ENCODE data around the gene VPS13D.

Gene VPS13D

DNA sequence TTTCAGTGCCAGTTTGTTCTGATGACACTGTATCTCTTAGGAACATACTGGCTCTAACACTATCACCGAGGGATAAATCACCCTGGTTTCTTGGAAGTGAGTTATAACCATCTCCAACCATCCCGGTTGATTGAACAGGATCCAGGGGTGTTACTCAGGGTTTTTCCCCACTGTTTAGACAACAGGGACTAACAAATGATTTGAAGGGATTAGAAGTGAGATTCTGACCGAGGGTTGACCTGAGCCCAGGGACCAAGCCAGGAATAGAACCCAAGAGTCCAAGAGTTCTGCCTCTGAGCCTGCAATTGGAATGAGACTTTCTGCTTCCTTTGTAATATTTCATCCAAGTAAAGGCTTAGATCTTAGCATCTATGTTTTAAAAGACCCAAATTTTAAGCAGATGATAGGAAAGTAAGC, 234.2 kb downstream of the VPS13D start:
- no peak for DNase-seq (ENCODE audit: low read depth)
- TF ChIP-seq, protein P1, sequence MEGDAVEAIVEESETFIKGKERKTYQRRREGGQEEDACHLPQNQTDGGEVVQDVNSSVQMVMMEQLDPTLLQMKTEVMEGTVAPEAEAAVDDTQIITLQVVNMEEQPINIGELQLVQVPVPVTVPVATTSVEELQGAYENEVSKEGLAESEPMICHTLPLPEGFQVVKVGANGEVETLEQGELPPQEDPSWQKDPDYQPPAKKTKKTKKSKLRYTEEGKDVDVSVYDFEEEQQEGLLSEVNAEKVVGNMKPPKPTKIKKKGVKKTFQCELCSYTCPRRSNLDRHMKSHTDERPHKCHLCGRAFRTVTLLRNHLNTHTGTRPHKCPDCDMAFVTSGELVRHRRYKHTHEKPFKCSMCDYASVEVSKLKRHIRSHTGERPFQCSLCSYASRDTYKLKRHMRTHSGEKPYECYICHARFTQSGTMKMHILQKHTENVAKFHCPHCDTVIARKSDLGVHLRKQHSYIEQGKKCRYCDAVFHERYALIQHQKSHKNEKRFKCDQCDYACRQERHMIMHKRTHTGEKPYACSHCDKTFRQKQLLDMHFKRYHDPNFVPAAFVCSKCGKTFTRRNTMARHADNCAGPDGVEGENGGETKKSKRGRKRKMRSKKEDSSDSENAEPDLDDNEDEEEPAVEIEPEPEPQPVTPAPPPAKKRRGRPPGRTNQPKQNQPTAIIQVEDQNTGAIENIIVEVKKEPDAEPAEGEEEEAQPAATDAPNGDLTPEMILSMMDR (IDR thresholded peaks at IDR 0.05; ENCODE audit: insufficient read depth, low read depth, low read length, missing control alignments) = no peak
- no peak overlapping the region for H3K4me3 ChIP-seq (ENCODE audit: low read length)

GRCh38 chr1:12464598-12465056, 234.8 kb downstream of the VPS13D start:
- TF ChIP-seq, protein P1 (IDR thresholded peaks at IDR 0.05; ENCODE audit: insufficient read depth, low read depth, low read length, missing control alignments) = no peak
- no peak overlapping the region for H3K4me3 ChIP-seq (ENCODE audit: low read length)
- DNase-seq (ENCODE audit: low read depth) = no peak

- no peak overlapping the region for H3K4me3 ChIP-seq (ENCODE audit: low read length)
- DNase-seq (ENCODE audit: low read depth) = no peak
- TF ChIP-seq, protein P1 (IDR thresholded peaks at IDR 0.05; ENCODE audit: insufficient read depth, low read depth, low read length, missing control alignments) = no peak
Measured at GRCh38 chr1:12465126-12465525, 235.3 kb downstream of the VPS13D start.

GRCh38 chr1:12466816-12467215, 237.0 kb downstream of the VPS13D start:
- H3K4me3 ChIP-seq (ENCODE audit: low read length) = no peak overlapping the region
- TF ChIP-seq, protein P1 (IDR thresholded peaks at IDR 0.05; ENCODE audit: insufficient read depth, low read depth, low read length, missing control alignments) = no peak
- no peak for DNase-seq (ENCODE audit: low read depth)

DNA sequence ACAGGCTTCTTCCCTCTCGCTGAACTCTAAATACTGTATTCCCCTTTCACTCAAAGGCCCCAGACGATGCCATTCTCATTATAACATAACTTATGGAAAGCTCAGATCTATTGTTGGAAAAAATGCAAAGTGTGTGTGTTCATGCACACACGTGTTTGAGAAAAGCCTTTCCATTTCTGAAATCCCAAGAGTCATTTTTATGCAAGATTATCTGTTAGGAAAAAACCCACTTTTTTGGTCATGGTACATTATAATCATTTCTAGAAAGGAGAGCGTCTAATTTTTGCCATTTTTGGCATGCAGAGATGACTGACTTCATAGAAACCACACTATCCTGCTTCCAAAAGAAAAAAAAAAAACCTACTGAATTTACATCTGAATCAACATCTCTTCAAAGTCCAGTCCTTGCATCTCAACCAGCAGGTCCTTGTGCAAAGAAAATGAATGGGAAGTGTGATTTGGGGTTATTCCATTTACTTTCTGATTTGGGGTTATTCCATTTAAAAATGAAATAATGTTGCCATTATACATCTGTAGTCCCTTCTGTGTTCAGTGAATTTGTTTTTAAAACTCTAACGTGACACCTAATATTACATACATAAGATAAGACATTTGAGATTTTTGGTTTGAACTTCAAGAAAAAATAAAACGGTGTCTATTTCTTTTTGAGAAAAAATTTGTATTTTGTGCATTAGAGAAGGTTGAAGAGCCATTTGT, 237.9 kb downstream of the VPS13D start:
- no peak for DNase-seq (ENCODE audit: low read depth)
- no peak overlapping the region for H3K4me3 ChIP-seq (ENCODE audit: low read length)
- TF ChIP-seq, protein P1 (IDR thresholded peaks at IDR 0.05; ENCODE audit: insufficient read depth, low read depth, low read length, missing control alignments) = no peak

- TF ChIP-seq, protein P1 (IDR thresholded peaks at IDR 0.05; ENCODE audit: insufficient read depth, low read depth, low read length, missing control alignments) = no peak
- DNase-seq (ENCODE audit: low read depth) = no peak
- H3K4me3 ChIP-seq (ENCODE audit: low read length) = no peak overlapping the region
Measured at GRCh38 chr1:12468323-12468722, 238.5 kb downstream of the VPS13D start.

- no peak for DNase-seq (ENCODE audit: low read depth)
- H3K4me3 ChIP-seq (ENCODE audit: low read length) = no peak overlapping the region
- TF ChIP-seq, protein P1 (IDR thresholded peaks at IDR 0.05; ENCODE audit: insufficient read depth, low read depth, low read length, missing control alignments) = no peak
Measured at GRCh38 chr1:12469493-12469892, 239.7 kb downstream of the VPS13D start.
